ENCODE results near the gene CYP2C9. TPM values are rescaled to one million over a fixed set of nuclear protein-coding genes. Genes with fewer than 3 reads are reported as not detected.

The CYP2C9 gene
- not detected in 2 replicates for total RNA-seq
- polyA plus RNA-seq: not detected in 2 replicates
- not detected in 2 replicates for polyA plus RNA-seq (2011; cell fraction: cytosol; rRNA removed)
- not detected in 2 replicates for polyA plus RNA-seq (2011; cell fraction: nucleus; rRNA removed)
- polyA plus RNA-seq (2012): not detected in 2 replicates
- not detected in 2 replicates for polyA minus RNA-seq
- not detected for polyA minus RNA-seq (2011; cell fraction: cytosol; rRNA and poly(A)+ RNA removed)
- polyA minus RNA-seq (2011; cell fraction: nucleus; rRNA and poly(A)+ RNA removed): not detected in 2 replicates
- not detected for Bru-seq, nascent RNA
- percentile 2 among the genes with signal in this experiment for BruChase-seq, experiment 1, labeled RNA remaining after a 6-hour chase
- BruChase-seq, experiment 2, labeled RNA remaining after a 2-hour chase: percentile 1 among the genes with signal in this experiment
- long read RNA-seq: 0 reads

DNA sequence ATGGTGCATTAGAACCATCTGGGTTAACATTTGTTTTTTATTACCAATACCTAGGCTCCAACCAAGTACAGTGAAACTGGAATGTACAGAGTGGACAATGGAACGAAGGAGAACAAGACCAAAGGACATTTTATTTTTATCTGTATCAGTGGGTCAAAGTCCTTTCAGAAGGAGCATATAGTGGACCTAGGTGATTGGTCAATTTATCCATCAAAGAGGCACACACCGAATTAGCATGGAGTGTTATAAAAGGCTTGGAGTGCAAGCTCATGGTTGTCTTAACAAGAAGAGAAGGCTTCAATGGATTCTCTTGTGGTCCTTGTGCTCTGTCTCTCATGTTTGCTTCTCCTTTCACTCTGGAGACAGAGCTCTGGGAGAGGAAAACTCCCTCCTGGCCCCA, at the start of gene CYP2C9:
CYP2C9 (plus strand) TSS at position 276 of the 400 bp plus-strand sequence; CDS start at position 301, 25 bp downstream.
- H3K4me3 ChIP-seq (replicated peaks in 1 of 3; ENCODE audit: insufficient read depth in 1 of 3, low read depth in 1 of 3, low read length in 3 of 3): no peak within 1 kb of the TSS
- H3K27ac ChIP-seq (ENCODE audit: insufficient read depth, low read depth, low read length): no peak within 1 kb of the TSS
- TF ChIP-seq POLR2A (IDR thresholded peaks at IDR 0.05; ENCODE audit: low read depth, low read length): no peak
- TF ChIP-seq JUN (IDR thresholded peaks at IDR 0.05; ENCODE audit: borderline replicate concordance, insufficient read depth, insufficient read length, low read depth): no peak
- TF ChIP-seq FOS (IDR thresholded peaks at IDR 0.05; ENCODE audit: borderline replicate concordance, insufficient read depth, low read length): no peak
- no peak for TF ChIP-seq GATA2 (IDR thresholded peaks at IDR 0.05; ENCODE audit: insufficient read depth, insufficient read length, low read depth, low read length)
- TF ChIP-seq, protein P1, sequence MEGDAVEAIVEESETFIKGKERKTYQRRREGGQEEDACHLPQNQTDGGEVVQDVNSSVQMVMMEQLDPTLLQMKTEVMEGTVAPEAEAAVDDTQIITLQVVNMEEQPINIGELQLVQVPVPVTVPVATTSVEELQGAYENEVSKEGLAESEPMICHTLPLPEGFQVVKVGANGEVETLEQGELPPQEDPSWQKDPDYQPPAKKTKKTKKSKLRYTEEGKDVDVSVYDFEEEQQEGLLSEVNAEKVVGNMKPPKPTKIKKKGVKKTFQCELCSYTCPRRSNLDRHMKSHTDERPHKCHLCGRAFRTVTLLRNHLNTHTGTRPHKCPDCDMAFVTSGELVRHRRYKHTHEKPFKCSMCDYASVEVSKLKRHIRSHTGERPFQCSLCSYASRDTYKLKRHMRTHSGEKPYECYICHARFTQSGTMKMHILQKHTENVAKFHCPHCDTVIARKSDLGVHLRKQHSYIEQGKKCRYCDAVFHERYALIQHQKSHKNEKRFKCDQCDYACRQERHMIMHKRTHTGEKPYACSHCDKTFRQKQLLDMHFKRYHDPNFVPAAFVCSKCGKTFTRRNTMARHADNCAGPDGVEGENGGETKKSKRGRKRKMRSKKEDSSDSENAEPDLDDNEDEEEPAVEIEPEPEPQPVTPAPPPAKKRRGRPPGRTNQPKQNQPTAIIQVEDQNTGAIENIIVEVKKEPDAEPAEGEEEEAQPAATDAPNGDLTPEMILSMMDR (IDR thresholded peaks at IDR 0.05; ENCODE audit: extremely low read depth in 1 of 2, insufficient read depth in 1 of 2, low read depth in 1 of 2, low read length in 2 of 2): no peak
- TF ChIP-seq, protein P2, sequence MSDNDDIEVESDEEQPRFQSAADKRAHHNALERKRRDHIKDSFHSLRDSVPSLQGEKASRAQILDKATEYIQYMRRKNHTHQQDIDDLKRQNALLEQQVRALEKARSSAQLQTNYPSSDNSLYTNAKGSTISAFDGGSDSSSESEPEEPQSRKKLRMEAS (IDR thresholded peaks at IDR 0.05; ENCODE audit: insufficient read depth, insufficient read length): no peak
- TF ChIP-seq EZH2 (IDR thresholded peaks at IDR 0.05; ENCODE audit: borderline replicate concordance, low read depth, low read length, severe bottlenecking): no peak
- TF ChIP-seq MYC (IDR thresholded peaks at IDR 0.05; ENCODE audit: low read depth, low read length): no peak
- TF ChIP-seq POLR2AphosphoS5 (IDR thresholded peaks at IDR 0.05; ENCODE audit: insufficient read depth, low read depth, low read length): no peak
- FAIRE-seq: no peak
- no TSS peak for BruUV-seq (replicated peaks)
- H3K27me3 ChIP-seq (ENCODE audit: control insufficient read depth in 2 of 2, insufficient read depth in 2 of 2, low read length in 2 of 2): no peaks in the 10 kb centered on the region
- H2AFZ ChIP-seq (ENCODE audit: low read depth, low read length): no peak within 1 kb of the TSS
- H3K9me1 ChIP-seq (replicated peaks; ENCODE audit: control insufficient read depth, extremely low read depth, insufficient read depth, low read length): no peaks in the 10 kb centered on the region
- no peak within 1 kb of the TSS for H3K4me2 ChIP-seq (ENCODE audit: insufficient read depth, low read length)
- no peak within 1 kb of the TSS for H3K9ac ChIP-seq (replicated peaks; ENCODE audit: extremely low read depth, insufficient read depth, low read length)
- no peak for DNase-seq (ENCODE audit: low read depth, low spot score)
- no peaks in the 10 kb centered on the region for H4K20me1 ChIP-seq (replicated peaks; ENCODE audit: control insufficient read depth, extremely low read depth, insufficient read depth, low read length)
- CTCF ChIA-PET: no interaction called here
- H3K9me3 ChIP-seq (replicated peaks; ENCODE audit: control insufficient read depth, insufficient read depth, low read length): peaks cover 2% of the 10 kb centered on the region
- POLR2A ChIA-PET: no interaction called here
- dilution Hi-C loops (cut with MboI; ENCODE audit: extremely low pct_ligation_motif_present, low sequenced_read_pairs) (no loop called here), intact Hi-C loops (cut with micrococcal nuclease) (no loop called here)
- H3K4me1 ChIP-seq (ENCODE audit: control insufficient read depth, extremely low read depth, insufficient read depth, low read length): no peaks in the 10 kb centered on the region
- H3K36me3 ChIP-seq (ENCODE audit: control insufficient read depth in 2 of 2, extremely low read depth in 1 of 2, insufficient read depth in 2 of 2, low read length in 2 of 2): no peaks in the 10 kb centered on the region
- no peaks in the 10 kb centered on the region for H3K79me2 ChIP-seq (ENCODE audit: control insufficient read depth, insufficient read depth, low read length)
